ENCODE data around the gene CGREF1. TPM values are rescaled to one million over a fixed set of nuclear protein-coding genes. Genes with fewer than 3 reads are reported as not detected.
"Not testable (repeated sequence)": the region's sequence is repeated elsewhere in the genome, so short reads cannot be mapped to it uniquely, and the experiment has no call there.

The CGREF1 gene
- total and polyA plus RNA-seq, 2 donors (not counting 3 experiments of a cell fraction or from before 2014, with no cell fraction given) = 2.9 to 5.8 TPM

DNA sequence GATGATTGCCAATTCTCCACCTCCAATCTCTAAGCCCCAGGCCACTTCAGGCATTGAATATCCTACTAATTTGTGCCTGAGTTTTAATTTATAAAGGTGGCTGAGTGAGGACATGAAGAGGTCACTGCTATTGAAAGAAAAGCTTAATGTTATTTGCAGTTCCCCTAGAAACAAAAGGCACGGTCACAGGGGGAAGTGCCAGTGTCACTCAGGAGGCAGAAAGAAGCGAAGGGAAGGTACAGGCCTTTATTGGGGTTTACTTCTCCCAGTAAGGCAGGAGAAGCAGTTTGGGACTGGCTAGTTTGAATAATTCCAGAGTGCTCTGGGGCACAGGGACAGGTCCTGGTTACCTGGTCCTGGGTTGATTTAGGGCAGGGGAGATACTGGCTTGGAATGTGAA lies 3.0 kb upstream of the CGREF1 start:
- Histone ChIP-seq H3K79me2 (ENCODE audit: control insufficient read depth, insufficient read depth, low read length) (no peaks in the 10 kb centered on the region), H3K9me1 (replicated peaks; ENCODE audit: control insufficient read depth, extremely low read depth, insufficient read depth, low read length) (no peaks in the 10 kb centered on the region), H4K20me1 (replicated peaks; ENCODE audit: control insufficient read depth, extremely low read depth, insufficient read depth, low read length) (no peaks in the 10 kb centered on the region), H3K36me3 (ENCODE audit: control insufficient read depth in 2 of 2, extremely low read depth in 1 of 2, insufficient read depth in 2 of 2, low read length in 2 of 2) (no peaks in the 10 kb centered on the region), H2AFZ (ENCODE audit: low read depth, low read length) (no peak overlapping the region), H3K27me3 (ENCODE audit: control insufficient read depth in 2 of 2, insufficient read depth in 2 of 2, low read length in 2 of 2) (peaks cover 13 to 25% of the 10 kb centered on the region in 2 experiments), H3K9ac (replicated peaks; ENCODE audit: extremely low read depth, insufficient read depth, low read length) (no peak overlapping the region), H3K4me3 (replicated peaks in 1 of 3; ENCODE audit: insufficient read depth in 1 of 3, low read depth in 1 of 3, low read length in 3 of 3) (no peak overlapping the region), H3K4me1 (ENCODE audit: control insufficient read depth, extremely low read depth, insufficient read depth, low read length) (no peaks in the 10 kb centered on the region), H3K27ac (ENCODE audit: insufficient read depth, low read depth, low read length) (no peak overlapping the region), H3K9me3 (replicated peaks; ENCODE audit: control insufficient read depth, insufficient read depth, low read length) (no peaks in the 10 kb centered on the region), H3K4me2 (ENCODE audit: insufficient read depth, low read length) (no peak overlapping the region)
- CTCF ChIA-PET = interaction anchor here (1.8 kb wide), 1 partner anchor 70 kb away, joined by 5 read pairs; no protein-coding TSS in a partner anchor
- DNase-seq (ENCODE audit: low read depth, low spot score) (no peak), FAIRE-seq (no peak)
- TF ChIP-seq MYC (IDR thresholded peaks at IDR 0.05; ENCODE audit: low read depth, low read length) = no peak
- no peak for TF ChIP-seq POLR2A (IDR thresholded peaks at IDR 0.05; ENCODE audit: low read depth, low read length)
- TF ChIP-seq POLR2AphosphoS5 (IDR thresholded peaks at IDR 0.05; ENCODE audit: insufficient read depth, low read depth, low read length) = no peak
- no peak for TF ChIP-seq EZH2 (IDR thresholded peaks at IDR 0.05; ENCODE audit: borderline replicate concordance, low read depth, low read length, severe bottlenecking)
- TF ChIP-seq GATA2 (IDR thresholded peaks at IDR 0.05; ENCODE audit: insufficient read depth, insufficient read length, low read depth, low read length) = no peak
- TF ChIP-seq, protein P1, sequence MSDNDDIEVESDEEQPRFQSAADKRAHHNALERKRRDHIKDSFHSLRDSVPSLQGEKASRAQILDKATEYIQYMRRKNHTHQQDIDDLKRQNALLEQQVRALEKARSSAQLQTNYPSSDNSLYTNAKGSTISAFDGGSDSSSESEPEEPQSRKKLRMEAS (IDR thresholded peaks at IDR 0.05; ENCODE audit: insufficient read depth, insufficient read length) = no peak
- no peak for TF ChIP-seq JUN (IDR thresholded peaks at IDR 0.05; ENCODE audit: borderline replicate concordance, insufficient read depth, insufficient read length, low read depth)
- TF ChIP-seq, protein P2, sequence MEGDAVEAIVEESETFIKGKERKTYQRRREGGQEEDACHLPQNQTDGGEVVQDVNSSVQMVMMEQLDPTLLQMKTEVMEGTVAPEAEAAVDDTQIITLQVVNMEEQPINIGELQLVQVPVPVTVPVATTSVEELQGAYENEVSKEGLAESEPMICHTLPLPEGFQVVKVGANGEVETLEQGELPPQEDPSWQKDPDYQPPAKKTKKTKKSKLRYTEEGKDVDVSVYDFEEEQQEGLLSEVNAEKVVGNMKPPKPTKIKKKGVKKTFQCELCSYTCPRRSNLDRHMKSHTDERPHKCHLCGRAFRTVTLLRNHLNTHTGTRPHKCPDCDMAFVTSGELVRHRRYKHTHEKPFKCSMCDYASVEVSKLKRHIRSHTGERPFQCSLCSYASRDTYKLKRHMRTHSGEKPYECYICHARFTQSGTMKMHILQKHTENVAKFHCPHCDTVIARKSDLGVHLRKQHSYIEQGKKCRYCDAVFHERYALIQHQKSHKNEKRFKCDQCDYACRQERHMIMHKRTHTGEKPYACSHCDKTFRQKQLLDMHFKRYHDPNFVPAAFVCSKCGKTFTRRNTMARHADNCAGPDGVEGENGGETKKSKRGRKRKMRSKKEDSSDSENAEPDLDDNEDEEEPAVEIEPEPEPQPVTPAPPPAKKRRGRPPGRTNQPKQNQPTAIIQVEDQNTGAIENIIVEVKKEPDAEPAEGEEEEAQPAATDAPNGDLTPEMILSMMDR (IDR thresholded peaks at IDR 0.05; ENCODE audit: extremely low read depth in 1 of 2, insufficient read depth in 1 of 2, low read depth in 1 of 2, low read length in 2 of 2) = no peak
- no peak for TF ChIP-seq FOS (IDR thresholded peaks at IDR 0.05; ENCODE audit: borderline replicate concordance, insufficient read depth, low read length)
- dilution Hi-C loops (cut with MboI; ENCODE audit: extremely low pct_ligation_motif_present, low sequenced_read_pairs) (no loop called here), intact Hi-C loops (cut with micrococcal nuclease) (no loop called here)
- no TSS peak for BruUV-seq (replicated peaks)
- POLR2A ChIA-PET = no interaction called here

DNA sequence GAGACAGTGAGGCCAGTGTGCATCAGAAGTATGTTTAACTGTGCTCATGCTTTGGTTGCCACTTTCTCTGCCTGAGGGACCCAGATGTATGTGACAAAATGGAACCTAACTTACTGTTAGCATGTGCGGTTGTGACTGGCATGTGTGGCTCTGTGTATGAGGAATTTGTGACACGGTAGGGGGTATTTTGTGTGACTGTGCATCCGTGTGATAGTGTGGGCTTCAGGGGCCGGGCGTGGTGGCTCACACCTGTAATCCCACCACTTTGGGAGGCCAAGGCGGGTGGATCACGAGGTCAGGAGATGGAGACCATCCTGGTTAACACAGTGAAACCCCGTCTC lies 372 bp upstream of the CGREF1 start:
- H3K4me2 ChIP-seq (ENCODE audit: insufficient read depth, low read length) = peak overlapping the region; percentile 9
- H3K4me1 ChIP-seq (ENCODE audit: control insufficient read depth, extremely low read depth, insufficient read depth, low read length); H3K9me3 ChIP-seq (replicated peaks; ENCODE audit: control insufficient read depth, insufficient read depth, low read length); H3K79me2 ChIP-seq (ENCODE audit: control insufficient read depth, insufficient read depth, low read length); POLR2A ChIA-PET; H3K36me3 ChIP-seq (ENCODE audit: control insufficient read depth in 2 of 2, extremely low read depth in 1 of 2, insufficient read depth in 2 of 2, low read length in 2 of 2); H3K27ac ChIP-seq (ENCODE audit: insufficient read depth, low read depth, low read length); H3K9me1 ChIP-seq (replicated peaks; ENCODE audit: control insufficient read depth, extremely low read depth, insufficient read depth, low read length); DNase-seq (ENCODE audit: low read depth, low spot score); H4K20me1 ChIP-seq (replicated peaks; ENCODE audit: control insufficient read depth, extremely low read depth, insufficient read depth, low read length); BruUV-seq (replicated peaks); dilution Hi-C loops (cut with MboI; ENCODE audit: extremely low pct_ligation_motif_present, low sequenced_read_pairs); H3K9ac ChIP-seq (replicated peaks; ENCODE audit: extremely low read depth, insufficient read depth, low read length); CTCF ChIA-PET; intact Hi-C loops (cut with micrococcal nuclease): not testable (repeated sequence)
- H3K27me3 ChIP-seq (ENCODE audit: control insufficient read depth in 2 of 2, insufficient read depth in 2 of 2, low read length in 2 of 2) = peaks cover 13 to 25% of the 10 kb centered on the region in 2 experiments
- H3K4me3 ChIP-seq (replicated peaks in 1 of 3; ENCODE audit: insufficient read depth in 1 of 3, low read depth in 1 of 3, low read length in 3 of 3) = peak overlapping the region in 1 of 3 experiments; percentile 43
- peak overlapping the region; percentile 7 for H2AFZ ChIP-seq (ENCODE audit: low read depth, low read length)
- peak; percentile 54 for FAIRE-seq

Data from endothelial cell of umbilical vein (primary cell).